Muscle layer of duodenum (tissue), 2 donors: Measurements from ENCODE around the gene OSTN.
"Not testable (repeated sequence)": the region's sequence is repeated elsewhere in the genome, so short reads cannot be mapped to it uniquely, and the experiment has no call there.

Source experiments
- H3K27ac ChIP-seq: one replicate; pipeline ENCODE4 v1.7.0; 2013; ENCODE audit warnings: mild to moderate bottlenecking, low read length
- H3K27me3 ChIP-seq: one replicate; pipeline ENCODE4 v1.7.0; 2013; ENCODE audit warnings: low read depth, mild to moderate bottlenecking, control low read depth, low read length
- H3K36me3 ChIP-seq, 2 donors: one replicate each; pipeline ENCODE4 v1.7.0; 2013; ENCODE audit warnings: low read length in 2 of 2, control low read depth in 1 of 2, mild to moderate bottlenecking in 1 of 2; ENCODE audit not compliant: insufficient read depth in 2 of 2, control insufficient read depth in 1 of 2
- H3K4me1 ChIP-seq, 2 donors: one replicate each; pipeline ENCODE4 v1.7.0; 2013; ENCODE audit warnings: low read length in 2 of 2, mild to moderate bottlenecking in 2 of 2, control low read depth in 1 of 2, moderate library complexity in 1 of 2; ENCODE audit not compliant: insufficient read depth in 2 of 2, control insufficient read depth in 1 of 2
- H3K4me3 ChIP-seq, 2 donors: one replicate each; pipeline ENCODE4 v1.7.0; 2013; ENCODE audit warnings: low read length in 2 of 2, low read depth in 1 of 2, mild to moderate bottlenecking in 1 of 2
- H3K9me3 ChIP-seq, 2 donors: one replicate each; pipeline ENCODE4 v1.7.0; 2013; ENCODE audit warnings: low read length in 2 of 2, control low read depth in 1 of 2, mild to moderate bottlenecking in 1 of 2; ENCODE audit not compliant: control insufficient read depth in 1 of 2
- donor health status: healthy.

Gene OSTN

GRCh38 chr3:191269289-191270085 lies 70.4 kb downstream of the OSTN start:
- H3K4me1 ChIP-seq, result peaks cover 0 to 5% of the 10 kb centered on the region in 2 donors
- H3K9me3 ChIP-seq, result no peaks in the 10 kb centered on the region
- H3K36me3 ChIP-seq, result no peaks in the 10 kb centered on the region
- H3K4me3 ChIP-seq, result no peak overlapping the region
- H3K27ac ChIP-seq, result no peak overlapping the region
- no peaks in the 10 kb centered on the region for H3K27me3 ChIP-seq

GRCh38 chr3:191275244-191275643 lies 76.2 kb downstream of the OSTN start:
- H3K9me3 ChIP-seq, H3K4me1 ChIP-seq, H3K27ac ChIP-seq, H3K4me3 ChIP-seq, H3K27me3 ChIP-seq, H3K36me3 ChIP-seq: not testable (repeated sequence)

- Histone ChIP-seq H3K4me3 (no peak overlapping the region), H3K4me1 (no peaks in the 10 kb centered on the region), H3K27ac (no peak overlapping the region), H3K36me3 (no peaks in the 10 kb centered on the region), H3K27me3 (no peaks in the 10 kb centered on the region), H3K9me3 (no peaks in the 10 kb centered on the region)
Measured at GRCh38 chr3:191275751-191276150, 76.7 kb downstream of the OSTN start.

- Histone ChIP-seq H3K36me3 (no peaks in the 10 kb centered on the region), H3K27ac (no peak overlapping the region)
Measured at GRCh38 chr3:191280111-191280510, 81.1 kb downstream of the OSTN start.

GRCh38 chr3:191280882-191281281 lies 81.8 kb downstream of the OSTN start:
- Histone ChIP-seq H3K4me3 (no peak overlapping the region), H3K36me3 (no peaks in the 10 kb centered on the region), H3K27me3 (no peaks in the 10 kb centered on the region), H3K9me3 (peaks cover 0 to 2% of the 10 kb centered on the region in 2 donors), H3K27ac (no peak overlapping the region), H3K4me1 (no peaks in the 10 kb centered on the region)

More at GRCh38 chr3:191280111-191280510, 81.1 kb downstream of the OSTN start:
- Histone ChIP-seq H3K27me3 (no peaks in the 10 kb centered on the region), H3K4me1 (no peaks in the 10 kb centered on the region), H3K9me3 (no peaks in the 10 kb centered on the region), H3K4me3 (no peak overlapping the region)

- no peak overlapping the region for H3K27ac ChIP-seq
- no peaks in the 10 kb centered on the region for H3K4me1 ChIP-seq
- no peaks in the 10 kb centered on the region for H3K36me3 ChIP-seq
Measured at GRCh38 chr3:191282251-191283185, 83.5 kb downstream of the OSTN start.

GRCh38 chr3:191283400-191283799 lies 84.4 kb downstream of the OSTN start:
- Histone ChIP-seq H3K27me3 (no peaks in the 10 kb centered on the region), H3K36me3 (no peaks in the 10 kb centered on the region), H3K9me3 (peaks cover 0 to 2% of the 10 kb centered on the region in 2 donors), H3K27ac (no peak overlapping the region), H3K4me1 (no peaks in the 10 kb centered on the region), H3K4me3 (no peak overlapping the region)

More at GRCh38 chr3:191282251-191283185, 83.5 kb downstream of the OSTN start:
- H3K9me3 ChIP-seq, result peaks cover 0 to 2% of the 10 kb centered on the region in 2 donors
- no peaks in the 10 kb centered on the region for H3K27me3 ChIP-seq
- H3K4me3 ChIP-seq, result no peak overlapping the region

GRCh38 chr3:191290311-191291025 lies 91.4 kb downstream of the OSTN start:
- Histone ChIP-seq H3K4me1 (no peaks in the 10 kb centered on the region), H3K4me3 (peak overlapping the region in 1 of 2 donors; percentile 2), H3K27me3 (no peaks in the 10 kb centered on the region), H3K27ac (no peak overlapping the region), H3K9me3 (no peaks in the 10 kb centered on the region), H3K36me3 (no peaks in the 10 kb centered on the region)

- H3K27me3 ChIP-seq, result no peaks in the 10 kb centered on the region
- H3K4me1 ChIP-seq, result no peaks in the 10 kb centered on the region
- H3K27ac ChIP-seq, result no peak overlapping the region
- no peak overlapping the region for H3K4me3 ChIP-seq
- H3K36me3 ChIP-seq, result no peaks in the 10 kb centered on the region
- no peaks in the 10 kb centered on the region for H3K9me3 ChIP-seq
Measured at GRCh38 chr3:191292243-191293015, 93.4 kb downstream of the OSTN start.

GRCh38 chr3:191294291-191294690 lies 95.2 kb downstream of the OSTN start:
- Histone ChIP-seq H3K36me3 (no peaks in the 10 kb centered on the region), H3K4me3 (no peak overlapping the region), H3K4me1 (no peaks in the 10 kb centered on the region)

More at GRCh38 chr3:191294291-191294690, 95.2 kb downstream of the OSTN start:
- H3K27me3 ChIP-seq, result no peaks in the 10 kb centered on the region
- H3K9me3 ChIP-seq, result no peaks in the 10 kb centered on the region
- H3K27ac ChIP-seq, result no peak overlapping the region
